Vagina (tissue), 2 donors: ENCODE results near the gene TMEM135. TPM values are rescaled to one million over a fixed set of nuclear protein-coding genes. Genes with fewer than 3 reads are reported as not detected.

Source experiments
- DNase-seq, 2 donors: peaks; one replicate each; pipeline ENCODE4 v3.0.0-alpha.2; 2017; ENCODE audit errors: extremely low spot score in 2 of 2
- H3K27ac ChIP-seq: fragments of 200-600 bp; sonication (generic); one replicate; pipeline ENCODE4 v1.5.1; 2019
- H3K27me3 ChIP-seq: fragments of 200-600 bp; sonication (generic); one replicate; pipeline ENCODE4 v1.5.1; 2019
- H3K36me3 ChIP-seq, 2 donors: fragments of 200-600 bp; sonication (generic); one replicate each; pipeline ENCODE4 v1.5.1; 2017 to 2019
- H3K4me1 ChIP-seq: fragments of 200-600 bp; sonication (generic); one replicate; pipeline ENCODE4 v1.5.1; 2019
- H3K4me3 ChIP-seq, 2 donors: fragments of 200-600 bp; sonication (generic); 1 replicate in 1 of 2; 2 replicates in 1 of 2; pipeline ENCODE4 v1.5.1; 2016 to 2019
- H3K9me3 ChIP-seq: fragments of 200-600 bp; sonication (generic); one replicate; pipeline ENCODE4 v1.5.1; 2019
- POLR2A ChIP-seq, 2 donors: fragments of 450-650 bp; IDR thresholded peaks; one replicate each; pipeline ENCODE4 v1.6.1; 2017; ENCODE audit warnings: antibody characterized with exemption in 2 of 2, mild to moderate bottlenecking in 2 of 2, moderate library complexity in 2 of 2
- POLR2AphosphoS5 ChIP-seq, 2 donors: sonication (generic); formaldehyde crosslinking; IDR thresholded peaks; one replicate each; pipeline ENCODE4 v1.9.0; 2017; ENCODE audit warnings: antibody characterized with exemption in 2 of 2, mild to moderate bottlenecking in 2 of 2, low read depth in 1 of 2; ENCODE audit not compliant: insufficient read depth in 1 of 2
- intact Hi-C: fragments of 100-400 bp; cut with DNase I; formaldehyde crosslinking; loops from one replicate; pipeline ENCODE4 v1.15.1; 2023
- total RNA-seq: library from RNA; depleted of rRNA; stranded (reverse); fragments of >200 nt; gene quantifications from one replicate; pipeline ENCODE4 v1.2.3, GENCODE V29; 2016
- TF ChIP-seq, protein P1 (sequence below), 3 experiments: fragments of 450-650 bp in 2 of 3; fragments of 200-600 bp in 1 of 3; sonication (generic) in 1 of 3; IDR thresholded peaks; one replicate each; pipeline ENCODE4 v1.5.1; 2017 to 2019; ENCODE audit warnings: antibody characterized with exemption in 3 of 3, mild to moderate bottlenecking in 2 of 3, moderate library complexity in 2 of 3

The TMEM135 gene
- total RNA-seq, 1 donor from 2014 or later: 17.2 TPM

DNA sequence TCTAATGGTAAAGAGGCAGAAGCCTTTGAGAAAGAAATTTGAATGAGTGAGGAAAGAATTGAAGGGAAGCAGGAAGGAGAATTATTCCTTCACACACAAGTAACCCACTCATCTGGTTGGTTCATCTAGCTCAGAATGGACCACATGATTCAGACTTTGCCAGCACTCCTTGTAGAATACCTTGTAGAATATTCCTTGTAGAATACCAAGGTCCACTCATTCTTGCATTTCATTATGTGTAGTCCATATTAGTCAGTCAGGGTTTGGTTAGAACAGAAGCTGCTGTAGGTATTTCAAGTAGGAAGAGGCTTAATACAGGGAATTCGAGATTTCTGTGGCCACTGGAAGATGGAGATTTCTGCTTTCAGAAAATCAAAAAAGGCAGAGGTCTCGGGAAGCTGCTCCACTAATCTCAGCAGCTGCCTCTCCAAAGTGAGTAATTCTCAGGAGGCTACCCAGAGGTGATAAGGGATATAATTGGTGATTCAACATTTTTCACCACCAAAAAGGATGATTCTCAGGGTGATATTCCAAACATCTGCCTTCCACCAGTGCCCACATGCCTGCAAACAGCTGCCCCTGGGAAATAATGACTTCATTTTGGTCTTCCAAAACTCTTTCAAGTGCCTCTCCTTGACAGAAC is 329.1 kb downstream of the TMEM135 start:
- Histone ChIP-seq H3K4me3 (no peak overlapping the region), H3K27me3 (no peaks in the 10 kb centered on the region), H3K9me3 (no peaks in the 10 kb centered on the region), H3K4me1 (no peaks in the 10 kb centered on the region), H3K27ac (no peak overlapping the region), H3K36me3 (no peaks in the 10 kb centered on the region)
- peak in 1 of 2 donors; percentile 29 for DNase-seq
- TF ChIP-seq POLR2AphosphoS5 (IDR thresholded peaks at IDR 0.05; ENCODE audit: insufficient read depth in 1 of 2, low read depth in 1 of 2): no peak
- no peak for TF ChIP-seq POLR2A (IDR thresholded peaks at IDR 0.05)
- TF ChIP-seq, protein P1, sequence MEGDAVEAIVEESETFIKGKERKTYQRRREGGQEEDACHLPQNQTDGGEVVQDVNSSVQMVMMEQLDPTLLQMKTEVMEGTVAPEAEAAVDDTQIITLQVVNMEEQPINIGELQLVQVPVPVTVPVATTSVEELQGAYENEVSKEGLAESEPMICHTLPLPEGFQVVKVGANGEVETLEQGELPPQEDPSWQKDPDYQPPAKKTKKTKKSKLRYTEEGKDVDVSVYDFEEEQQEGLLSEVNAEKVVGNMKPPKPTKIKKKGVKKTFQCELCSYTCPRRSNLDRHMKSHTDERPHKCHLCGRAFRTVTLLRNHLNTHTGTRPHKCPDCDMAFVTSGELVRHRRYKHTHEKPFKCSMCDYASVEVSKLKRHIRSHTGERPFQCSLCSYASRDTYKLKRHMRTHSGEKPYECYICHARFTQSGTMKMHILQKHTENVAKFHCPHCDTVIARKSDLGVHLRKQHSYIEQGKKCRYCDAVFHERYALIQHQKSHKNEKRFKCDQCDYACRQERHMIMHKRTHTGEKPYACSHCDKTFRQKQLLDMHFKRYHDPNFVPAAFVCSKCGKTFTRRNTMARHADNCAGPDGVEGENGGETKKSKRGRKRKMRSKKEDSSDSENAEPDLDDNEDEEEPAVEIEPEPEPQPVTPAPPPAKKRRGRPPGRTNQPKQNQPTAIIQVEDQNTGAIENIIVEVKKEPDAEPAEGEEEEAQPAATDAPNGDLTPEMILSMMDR (IDR thresholded peaks at IDR 0.05): no peak
- intact Hi-C loops: no loop called here

DNA sequence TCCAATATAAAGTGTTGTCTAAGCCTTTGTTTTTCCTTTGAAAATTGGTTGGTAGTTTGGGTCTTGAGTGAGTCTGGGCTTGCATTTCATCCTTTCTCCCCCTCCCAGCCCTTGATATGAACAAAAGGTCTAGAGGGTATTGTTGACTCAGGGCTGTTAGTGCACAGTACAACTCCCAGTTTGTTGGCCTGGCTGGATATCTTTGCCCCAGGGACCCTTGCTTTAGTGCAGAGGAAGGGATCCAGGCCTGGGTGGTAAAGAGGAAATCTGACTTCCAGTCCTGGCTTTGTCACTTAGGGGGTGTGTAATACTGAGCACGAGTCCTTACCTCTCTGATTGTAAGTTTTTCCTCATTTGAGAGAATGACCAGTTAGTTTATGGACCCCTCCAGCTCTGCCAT is 330.4 kb downstream of the TMEM135 start:
- Histone ChIP-seq H3K36me3 (no peaks in the 10 kb centered on the region), H3K9me3 (no peaks in the 10 kb centered on the region), H3K4me1 (no peaks in the 10 kb centered on the region), H3K27ac (no peak overlapping the region), H3K4me3 (no peak overlapping the region), H3K27me3 (no peaks in the 10 kb centered on the region)
- TF ChIP-seq POLR2AphosphoS5 (IDR thresholded peaks at IDR 0.05; ENCODE audit: insufficient read depth in 1 of 2, low read depth in 1 of 2) (no peak), POLR2A (IDR thresholded peaks at IDR 0.05) (no peak)
- TF ChIP-seq, protein P1 (IDR thresholded peaks at IDR 0.05): no peak
- intact Hi-C loops: no loop called here
- DNase-seq: peak in 1 of 2 donors; percentile 37

- H3K4me3 ChIP-seq: no peak overlapping the region
- no peak for DNase-seq
- H3K27ac ChIP-seq: no peak overlapping the region
- no peaks in the 10 kb centered on the region for H3K9me3 ChIP-seq
- TF ChIP-seq, protein P1 (IDR thresholded peaks at IDR 0.05): no peak
- peak in 1 of 2 donors; percentile 31 for TF ChIP-seq POLR2AphosphoS5 (IDR thresholded peaks at IDR 0.05; ENCODE audit: insufficient read depth in 1 of 2, low read depth in 1 of 2)
- no peaks in the 10 kb centered on the region for H3K27me3 ChIP-seq
- H3K36me3 ChIP-seq: no peaks in the 10 kb centered on the region
- H3K4me1 ChIP-seq: no peaks in the 10 kb centered on the region
- intact Hi-C loops: no loop called here
Measured at GRCh38 chr11:87368858-87369480, 331.2 kb downstream of the TMEM135 start.

DNA sequence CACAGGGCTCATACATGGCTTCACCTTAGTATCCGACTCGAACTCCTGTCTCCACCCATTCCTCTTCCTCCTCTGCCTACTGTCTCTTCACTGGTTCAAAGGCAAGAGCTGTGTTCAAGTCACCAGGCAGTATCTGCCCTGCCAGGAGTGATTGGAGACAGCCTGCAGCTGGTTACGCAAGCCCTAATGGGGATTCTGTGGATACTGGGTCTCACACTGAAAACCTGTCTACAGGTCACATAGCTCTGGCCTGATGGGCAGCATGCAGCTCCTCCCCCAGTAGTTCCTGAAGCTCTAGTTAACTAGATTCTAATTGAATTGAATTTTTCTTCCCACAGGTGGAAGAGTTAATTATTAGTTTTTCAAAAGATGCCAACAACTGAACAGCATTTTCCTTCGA is 332.2 kb downstream of the TMEM135 start:
- no peaks in the 10 kb centered on the region for H3K36me3 ChIP-seq
- H3K9me3 ChIP-seq: no peaks in the 10 kb centered on the region
- no peak overlapping the region for H3K27ac ChIP-seq
- no peaks in the 10 kb centered on the region for H3K27me3 ChIP-seq
- no peak for TF ChIP-seq POLR2AphosphoS5 (IDR thresholded peaks at IDR 0.05; ENCODE audit: insufficient read depth in 1 of 2, low read depth in 1 of 2)
- no peak for TF ChIP-seq POLR2A (IDR thresholded peaks at IDR 0.05)
- TF ChIP-seq, protein P1 (IDR thresholded peaks at IDR 0.05): no peak
- no peaks in the 10 kb centered on the region for H3K4me1 ChIP-seq
- intact Hi-C loops: no loop called here
- no peak for DNase-seq
- no peak overlapping the region for H3K4me3 ChIP-seq

DNA sequence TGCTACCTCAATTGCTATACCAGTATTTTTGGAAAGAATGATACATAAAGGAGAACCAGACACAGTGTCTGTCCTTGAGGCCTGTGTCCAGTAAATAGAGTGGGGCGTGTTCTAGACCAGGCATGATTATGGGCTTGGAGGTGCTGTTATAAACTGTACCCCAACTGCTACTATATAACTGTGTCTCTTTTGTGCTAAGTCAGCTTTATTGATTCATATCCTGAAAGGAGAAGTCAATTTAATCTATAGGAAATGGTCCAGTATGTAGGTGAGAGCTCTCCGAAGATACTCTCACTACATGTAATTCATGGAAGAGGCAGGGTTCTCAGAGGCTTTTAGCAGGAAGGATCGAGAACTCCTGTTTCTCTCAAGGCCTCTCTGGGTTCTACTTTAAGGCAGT is 334.3 kb downstream of the TMEM135 start:
- DNase-seq: no peak
- no peaks in the 10 kb centered on the region for H3K27me3 ChIP-seq
- H3K4me3 ChIP-seq: no peak overlapping the region
- no peak overlapping the region for H3K27ac ChIP-seq
- H3K36me3 ChIP-seq: no peaks in the 10 kb centered on the region
- H3K4me1 ChIP-seq: no peaks in the 10 kb centered on the region
- no peaks in the 10 kb centered on the region for H3K9me3 ChIP-seq
- intact Hi-C loops: no loop called here
- TF ChIP-seq, protein P1 (IDR thresholded peaks at IDR 0.05): no peak
- TF ChIP-seq POLR2AphosphoS5 (IDR thresholded peaks at IDR 0.05; ENCODE audit: insufficient read depth in 1 of 2, low read depth in 1 of 2): no peak
- TF ChIP-seq POLR2A (IDR thresholded peaks at IDR 0.05): no peak
